Mesenteric fat pad (tissue), 1 donor: ENCODE measurements around the gene CDC42BPA. TPM values are rescaled to one million over a fixed set of nuclear protein-coding genes. Genes with fewer than 3 reads are reported as not detected.
A peak's percentile ranks its signal among the peaks of the same experiment; 100 is the strongest.

Experiments
- DNase-seq: peaks from one replicate; pipeline ENCODE4 v3.0.0-alpha.2; 2020; ENCODE audit warnings: low spot score
- total RNA-seq: library from RNA; stranded (reverse); fragmentation: NEBNext Ultra II Directional; extraction: Animal tissue kit (Norgen Biotek cat#: 25700); gene quantifications from one replicate; pipeline ENCODE4 v1.2.1, GENCODE V29; 2021
- donor health status: DM: yes; HTN: yes; CAD: no.

The CDC42BPA gene
- total RNA-seq, 1 donor from 2014 or later = 42.5 TPM

DNA sequence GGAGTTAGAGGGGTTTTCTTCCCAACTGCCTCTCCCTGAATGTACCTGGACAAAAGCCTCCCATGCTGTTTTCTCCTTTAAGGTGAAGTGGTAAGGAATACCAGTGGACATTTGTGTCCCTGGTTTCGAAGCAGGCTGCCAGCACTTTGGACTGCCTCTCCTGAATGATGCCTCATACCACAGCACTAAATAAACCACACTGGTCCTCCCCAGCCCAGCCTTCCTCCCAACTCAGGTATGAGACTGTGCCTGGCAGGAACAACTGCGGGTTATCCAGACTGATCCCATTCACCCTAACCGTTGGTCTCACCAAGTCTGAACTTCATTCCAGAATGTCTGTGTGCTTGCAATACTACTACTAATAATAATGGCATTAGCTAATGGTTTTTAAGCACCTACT lies 368.9 kb downstream of the CDC42BPA start:
- DNase-seq = peak; percentile 57

DNA sequence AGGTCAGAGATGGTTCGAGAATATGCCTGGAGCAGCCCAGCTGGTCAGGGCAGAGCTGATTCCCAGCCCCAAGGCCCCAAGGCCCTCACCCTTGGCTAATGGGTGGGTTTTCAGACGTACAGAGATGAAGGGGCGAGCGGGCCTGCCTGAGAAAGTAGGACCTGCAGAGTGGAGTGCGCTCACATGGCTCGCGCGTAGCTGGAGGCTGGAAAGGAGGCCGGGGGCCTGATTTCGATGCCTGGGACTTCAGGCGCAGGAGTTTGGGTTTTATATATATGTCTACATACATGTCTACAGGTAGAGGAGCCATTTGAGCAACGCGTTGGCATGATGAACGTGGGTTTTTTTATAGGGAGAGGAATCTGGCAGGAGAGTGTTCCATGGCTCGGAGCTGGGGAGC lies 369.3 kb downstream of the CDC42BPA start:
- peak; percentile 67 for DNase-seq

DNA sequence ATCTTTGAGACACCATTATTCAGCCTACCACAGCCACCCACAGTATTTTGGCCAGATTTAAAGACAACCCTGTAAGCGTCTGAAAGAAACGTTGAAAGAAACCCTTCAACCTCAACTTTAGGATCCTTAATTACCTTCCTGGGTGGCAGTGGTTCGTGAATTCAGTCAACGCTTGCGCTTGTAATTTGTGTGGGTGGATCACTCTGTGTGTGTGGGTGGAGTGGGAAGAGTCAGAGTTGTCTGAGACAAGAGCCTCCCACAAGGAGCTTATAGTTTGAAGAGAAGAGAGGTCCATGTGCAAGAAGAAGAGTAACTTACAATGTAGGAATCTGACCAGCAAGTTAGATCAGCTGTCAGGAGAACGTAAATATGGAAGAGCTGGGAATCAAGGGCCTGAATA lies 369.8 kb downstream of the CDC42BPA start:
- DNase-seq = no peak

DNA sequence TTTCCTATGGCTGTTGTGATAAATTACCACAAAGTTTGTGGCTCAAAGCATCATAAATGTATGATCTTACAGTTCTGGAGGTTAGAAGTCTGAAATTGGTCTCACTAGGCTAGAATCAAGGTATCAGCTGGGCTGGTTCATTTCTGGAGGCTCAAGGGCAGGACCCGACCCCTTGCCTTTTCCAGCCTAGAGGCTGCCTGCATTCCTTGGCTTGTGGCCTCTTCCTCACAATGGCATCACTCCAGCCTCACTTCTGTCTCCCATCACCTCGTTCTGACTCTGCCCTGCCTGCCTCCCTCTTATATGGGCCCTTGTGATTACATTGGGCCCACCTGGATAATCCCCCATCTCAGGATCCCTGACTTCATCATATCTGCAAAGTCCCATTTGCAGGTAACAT lies 370.2 kb downstream of the CDC42BPA start:
- peak; percentile 43 for DNase-seq

DNA sequence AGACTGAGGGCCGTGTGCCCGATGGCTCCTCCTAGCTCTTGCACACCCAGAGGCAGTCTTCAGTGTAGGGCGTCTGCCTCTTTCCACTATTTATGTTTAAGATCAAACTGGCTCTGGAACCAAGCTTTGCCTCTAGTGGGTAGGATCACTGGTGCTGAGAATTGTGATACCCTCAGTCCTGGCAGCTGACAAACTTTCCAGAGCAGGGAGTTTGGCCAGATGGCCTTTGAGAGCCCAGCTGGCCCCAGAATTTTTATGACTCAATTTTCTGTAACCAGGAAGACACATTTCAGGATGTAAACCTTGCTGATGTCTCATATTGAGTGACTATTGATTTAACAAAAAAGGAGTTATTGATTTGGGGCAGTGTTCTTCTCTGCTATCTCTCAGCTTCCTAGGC lies 371.5 kb downstream of the CDC42BPA start:
- DNase-seq = no peak

DNA sequence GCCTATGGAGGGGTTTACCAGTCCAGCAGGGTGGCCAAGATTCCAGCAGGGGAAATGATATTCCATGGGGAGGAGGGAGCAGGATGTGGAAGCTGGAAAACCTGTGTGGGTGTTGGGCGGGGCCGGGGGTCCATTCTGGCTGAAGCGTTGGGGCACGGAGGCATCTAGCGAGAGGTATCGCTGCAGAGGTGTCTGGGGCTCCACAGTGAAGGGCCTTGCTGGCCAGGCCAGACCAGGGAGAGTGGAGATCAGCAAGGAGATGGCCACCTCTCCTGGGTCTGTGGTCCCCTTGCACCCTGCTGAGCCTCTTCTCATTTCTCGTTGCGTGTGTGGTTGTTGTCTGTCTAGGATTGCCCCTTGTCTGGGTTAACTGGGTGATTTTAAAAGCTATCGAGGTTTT lies 372.0 kb downstream of the CDC42BPA start:
- no peak for DNase-seq

DNA sequence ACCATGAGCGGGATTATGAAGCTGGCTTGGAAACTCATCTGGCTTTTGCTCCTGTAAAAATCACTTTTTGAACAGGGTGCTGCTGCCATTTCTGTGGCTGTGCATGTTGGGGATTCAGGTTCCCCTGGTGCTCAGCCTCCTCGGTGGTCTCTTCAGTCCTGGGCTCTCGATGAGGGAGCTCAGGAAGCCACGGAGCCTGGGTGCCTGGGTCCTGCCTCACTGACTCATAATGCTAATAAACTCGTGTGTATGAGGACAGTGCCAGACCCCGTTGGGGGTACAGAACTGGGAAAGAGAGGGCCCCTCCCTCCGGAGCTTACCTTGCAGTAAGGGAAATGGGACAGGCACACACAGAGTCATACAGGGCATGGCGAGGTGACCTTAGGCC lies 372.4 kb downstream of the CDC42BPA start:
- no peak for DNase-seq

DNA sequence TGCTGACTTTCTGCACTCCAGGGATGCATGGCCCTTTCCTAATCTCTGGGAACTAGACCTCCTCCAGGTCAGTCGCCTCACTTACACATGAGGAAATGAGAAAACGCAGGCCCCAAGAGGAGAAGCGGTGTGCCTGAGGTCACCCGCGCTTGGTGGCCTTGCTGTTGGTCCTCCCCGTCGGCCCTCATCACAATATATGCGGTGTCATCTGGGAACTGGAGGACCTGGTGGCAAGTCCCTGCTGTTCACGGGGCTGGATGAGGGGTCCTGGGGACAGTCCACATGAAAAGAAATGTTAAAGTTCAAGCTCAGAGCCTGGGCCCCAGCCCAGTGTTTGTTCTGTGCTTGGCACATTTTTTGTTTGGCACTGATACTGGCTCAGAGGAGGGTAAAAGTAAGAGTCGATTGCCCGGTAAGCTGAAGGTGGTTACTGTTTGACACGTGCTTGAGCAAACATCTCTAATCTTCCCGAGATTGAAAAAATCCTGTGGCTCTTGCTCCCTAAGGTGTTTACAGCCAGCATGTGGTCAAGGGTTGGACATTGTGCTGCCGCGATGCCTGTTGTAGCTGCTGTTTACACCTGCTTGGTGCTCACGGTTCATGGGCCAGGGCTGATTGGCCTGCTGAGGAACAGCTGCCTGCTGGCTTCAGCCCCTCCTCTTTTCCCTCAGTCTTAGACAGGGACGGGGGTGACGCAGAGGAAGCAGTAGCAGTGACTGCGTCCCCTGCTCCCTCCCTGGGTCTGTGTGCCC lies 373.0 kb downstream of the CDC42BPA start:
- no peak for DNase-seq

DNA sequence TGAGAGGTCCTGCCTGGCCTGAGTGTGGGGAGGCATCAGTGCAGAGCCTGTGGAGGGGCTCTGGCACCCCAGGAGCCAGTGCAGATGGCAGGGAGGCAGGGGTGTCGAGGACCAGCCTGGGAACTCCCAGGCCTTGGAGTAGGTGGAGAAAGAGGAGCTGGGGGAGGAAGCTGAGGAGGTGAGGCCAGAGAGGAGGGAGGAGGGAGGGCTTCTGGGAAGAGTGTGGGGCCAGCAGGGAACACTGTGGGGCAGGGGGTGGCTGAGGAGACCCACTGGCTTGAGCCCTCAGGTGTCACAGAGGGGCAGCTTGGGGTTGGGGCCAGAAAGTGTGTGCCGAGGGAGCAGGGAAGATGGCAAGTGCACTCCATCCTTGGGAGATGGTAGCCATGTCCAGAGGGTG lies 374.4 kb downstream of the CDC42BPA start:
- no peak for DNase-seq

DNA sequence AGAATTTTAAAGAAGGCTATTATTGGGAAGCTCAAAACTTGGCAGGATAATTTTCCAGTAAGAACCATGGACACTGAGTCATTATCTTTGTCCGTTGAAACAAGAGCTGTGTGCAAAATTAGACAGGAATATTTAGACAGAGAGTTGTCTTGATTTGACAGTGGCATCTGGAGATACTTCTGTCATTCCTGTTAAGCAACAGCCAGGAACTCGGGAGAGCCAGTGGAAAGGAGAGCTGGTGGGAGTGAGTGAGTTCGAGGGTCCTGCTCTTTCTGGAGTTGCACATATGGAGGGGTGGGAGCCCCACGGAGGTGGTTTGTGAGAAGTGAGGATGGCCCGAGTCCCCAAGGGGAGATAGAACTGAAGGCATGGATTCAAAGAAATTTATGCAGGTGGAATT lies 375.1 kb downstream of the CDC42BPA start:
- DNase-seq = no peak

DNA sequence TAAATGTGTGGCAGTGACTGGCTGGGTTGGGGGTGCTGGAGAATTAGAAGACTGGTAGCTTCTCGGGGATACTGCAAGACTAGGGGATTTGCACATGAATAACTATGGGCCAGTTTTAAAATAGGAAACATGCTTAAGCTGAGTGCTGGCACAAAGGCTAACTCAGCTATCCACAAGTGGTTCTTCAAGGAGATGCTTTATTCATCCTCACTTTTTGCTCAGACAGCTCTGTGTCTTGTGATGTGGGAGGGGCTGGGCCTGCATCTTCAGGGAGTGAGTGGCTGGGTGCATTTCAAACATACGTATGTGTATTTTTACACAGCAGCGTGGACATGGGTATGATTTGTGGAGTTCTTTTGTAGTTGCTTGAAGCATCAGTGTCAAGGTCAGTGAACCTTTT lies 375.9 kb downstream of the CDC42BPA start:
- DNase-seq = no peak

DNA sequence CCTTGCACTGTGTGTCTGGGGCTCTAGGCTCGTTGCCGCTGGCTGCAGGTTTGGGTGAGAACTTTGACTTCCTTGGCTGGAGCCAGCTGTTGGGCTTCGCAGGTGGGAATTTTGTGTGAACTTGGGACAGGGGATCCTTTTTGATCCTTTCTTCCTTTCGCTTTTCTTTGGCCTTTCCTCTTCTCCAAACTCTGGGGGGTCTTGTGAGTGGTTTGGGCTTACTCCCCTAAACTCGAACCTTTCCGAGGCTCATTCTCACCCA lies 377.6 kb downstream of the CDC42BPA start:
- no peak for DNase-seq

DNA sequence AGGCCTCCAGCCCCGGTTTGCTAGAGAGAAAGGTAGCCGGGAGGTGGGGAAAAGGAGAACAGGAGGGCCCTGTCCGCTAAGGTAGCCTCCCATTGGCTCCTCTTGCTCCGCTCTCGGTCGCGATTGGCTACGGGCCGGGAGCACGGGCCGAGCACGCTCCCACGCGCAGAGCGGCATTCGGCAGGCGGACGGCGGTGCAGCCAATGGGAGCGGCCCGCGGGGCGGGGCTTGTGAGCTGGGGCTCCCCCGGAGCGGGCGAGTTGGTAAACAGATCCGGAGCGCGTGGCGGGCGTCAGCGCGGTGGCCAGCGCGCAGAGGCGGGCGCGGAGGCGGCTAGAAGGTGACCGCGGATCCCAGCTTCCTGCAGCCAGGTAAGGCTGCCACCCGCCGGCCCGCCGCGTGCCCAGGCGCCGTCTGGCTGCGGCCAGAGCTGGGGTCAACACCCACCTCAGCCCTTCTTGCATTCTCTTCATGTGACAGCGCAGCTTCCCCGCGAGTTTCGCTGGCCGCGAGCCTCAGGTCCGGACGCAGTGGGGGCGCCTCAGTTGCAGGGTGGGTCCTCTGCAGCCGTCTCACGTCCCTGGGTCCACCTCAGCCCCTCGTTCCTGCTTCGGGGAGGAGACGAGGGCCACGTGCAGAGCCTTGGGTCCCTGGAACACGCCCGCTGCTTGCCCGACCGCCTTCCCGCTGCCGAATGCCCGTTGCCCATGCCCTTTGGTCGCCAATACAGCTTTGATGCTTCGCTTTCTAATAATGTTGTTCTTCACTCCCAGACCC lies 378.1 kb downstream of the CDC42BPA start, which contains the start of gene COQ8A:
COQ8A (plus strand) TSS at position 266 of the 777 bp plus-strand sequence. CDS start 21,092 bp downstream, outside the sequence.
- peak; percentile 100 for DNase-seq

Other genes starting within 250 kb of the CDC42BPA start
- gene ZNF678, start 245.1 kb upstream of the CDC42BPA start, total RNA-seq = 5.1 TPM